ENCODE measurements around the gene OVOL1.

DNA sequence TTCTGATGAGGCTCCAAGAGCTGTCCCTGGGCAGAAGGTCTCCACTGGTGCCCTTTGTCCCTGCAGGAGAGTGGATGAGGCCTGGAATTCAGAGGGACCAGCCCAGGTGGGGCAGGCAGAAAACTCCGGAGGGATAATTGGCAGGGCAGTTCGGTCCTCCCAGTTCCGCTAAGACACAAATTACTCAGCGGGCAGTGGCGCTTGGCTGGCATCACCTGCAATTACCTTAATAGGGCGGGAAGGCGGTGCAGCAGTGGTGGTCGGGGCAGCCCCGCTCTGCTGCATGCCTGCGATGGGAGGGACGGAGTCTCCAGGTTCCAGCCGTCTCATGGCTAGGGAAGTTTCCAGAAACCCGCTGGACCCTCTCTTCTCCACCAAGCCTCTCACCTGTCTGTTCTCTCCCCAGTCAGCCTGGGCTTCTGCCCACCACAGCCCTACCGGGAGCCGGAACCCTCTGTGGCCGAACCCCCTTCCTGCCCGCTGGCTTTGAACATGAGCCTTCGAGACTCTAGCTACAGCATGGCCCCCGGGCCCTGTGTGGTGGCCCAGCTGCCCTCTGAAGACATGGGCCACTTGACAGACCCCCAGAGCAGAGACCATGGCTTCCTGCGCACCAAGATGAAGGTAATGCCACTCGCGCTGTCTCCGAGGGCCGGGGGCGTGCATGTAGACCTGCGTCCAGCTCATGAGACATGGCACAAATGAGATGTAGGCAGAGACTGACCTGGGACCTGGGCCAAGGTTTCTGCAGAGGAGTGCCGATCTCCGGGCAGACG, 7.0 kb downstream of the OVOL1 start:
- TF ChIP-seq, protein P1, sequence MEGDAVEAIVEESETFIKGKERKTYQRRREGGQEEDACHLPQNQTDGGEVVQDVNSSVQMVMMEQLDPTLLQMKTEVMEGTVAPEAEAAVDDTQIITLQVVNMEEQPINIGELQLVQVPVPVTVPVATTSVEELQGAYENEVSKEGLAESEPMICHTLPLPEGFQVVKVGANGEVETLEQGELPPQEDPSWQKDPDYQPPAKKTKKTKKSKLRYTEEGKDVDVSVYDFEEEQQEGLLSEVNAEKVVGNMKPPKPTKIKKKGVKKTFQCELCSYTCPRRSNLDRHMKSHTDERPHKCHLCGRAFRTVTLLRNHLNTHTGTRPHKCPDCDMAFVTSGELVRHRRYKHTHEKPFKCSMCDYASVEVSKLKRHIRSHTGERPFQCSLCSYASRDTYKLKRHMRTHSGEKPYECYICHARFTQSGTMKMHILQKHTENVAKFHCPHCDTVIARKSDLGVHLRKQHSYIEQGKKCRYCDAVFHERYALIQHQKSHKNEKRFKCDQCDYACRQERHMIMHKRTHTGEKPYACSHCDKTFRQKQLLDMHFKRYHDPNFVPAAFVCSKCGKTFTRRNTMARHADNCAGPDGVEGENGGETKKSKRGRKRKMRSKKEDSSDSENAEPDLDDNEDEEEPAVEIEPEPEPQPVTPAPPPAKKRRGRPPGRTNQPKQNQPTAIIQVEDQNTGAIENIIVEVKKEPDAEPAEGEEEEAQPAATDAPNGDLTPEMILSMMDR (conservative IDR thresholded peaks at IDR 0.05; ENCODE audit: low read depth, low read length), result no peak
- TF ChIP-seq EZH2 (IDR thresholded peaks at IDR 0.05; ENCODE audit: low read length, unreplicated experiment), result no peak

Data from PC-3 (cell line).